GM12865 (cell line): Measurements from ENCODE around the gene AZIN2.

Source experiments
- DNase-seq: peaks from one replicate; pipeline ENCODE4 v3.0.0; 2010; ENCODE audit warnings: low read depth
- H3K4me3 ChIP-seq: 2 replicates; pipeline ENCODE4 v1.5.1; 2011; ENCODE audit warnings: mild to moderate bottlenecking, low read depth, low read length, control low read depth
- CTCF ChIP-seq: IDR thresholded peaks from 2 replicates; pipeline ENCODE4 v1.5.1; 2011; ENCODE audit warnings: low read length, control low read depth, low read depth, inconsistent platforms; ENCODE audit not compliant: insufficient read depth; ENCODE audit errors: missing control alignments

The AZIN2 gene

GRCh38 chr1:33137800-33138199 is 56.8 kb downstream of the AZIN2 start:
- no peak overlapping the region for H3K4me3 ChIP-seq
- TF ChIP-seq CTCF, result peak; percentile 64
- peak; percentile 55 for DNase-seq

- no peak for TF ChIP-seq CTCF
- no peak for DNase-seq
- H3K4me3 ChIP-seq, result no peak overlapping the region
Observed at GRCh38 chr1:33140153-33141149, 59.5 kb downstream of the AZIN2 start.

GRCh38 chr1:33141216-33141615 is 60.3 kb downstream of the AZIN2 start:
- no peak for DNase-seq
- TF ChIP-seq CTCF, result no peak

GRCh38 chr1:33141781-33142180 is 60.8 kb downstream of the AZIN2 start:
- no peak for DNase-seq
- no peak overlapping the region for H3K4me3 ChIP-seq
- TF ChIP-seq CTCF, result no peak

More at GRCh38 chr1:33141216-33141615, 60.3 kb downstream of the AZIN2 start:
- H3K4me3 ChIP-seq, result no peak overlapping the region

GRCh38 chr1:33142483-33143064 is 61.6 kb downstream of the AZIN2 start:
- TF ChIP-seq CTCF, result no peak
- H3K4me3 ChIP-seq, result no peak overlapping the region
- DNase-seq, result no peak

- no peak for DNase-seq
- TF ChIP-seq CTCF, result no peak
- H3K4me3 ChIP-seq, result no peak overlapping the region
Observed at GRCh38 chr1:33143176-33143575, 62.2 kb downstream of the AZIN2 start.
